Measurements from ENCODE around the gene BACH1.

BACH1 gene

DNA sequence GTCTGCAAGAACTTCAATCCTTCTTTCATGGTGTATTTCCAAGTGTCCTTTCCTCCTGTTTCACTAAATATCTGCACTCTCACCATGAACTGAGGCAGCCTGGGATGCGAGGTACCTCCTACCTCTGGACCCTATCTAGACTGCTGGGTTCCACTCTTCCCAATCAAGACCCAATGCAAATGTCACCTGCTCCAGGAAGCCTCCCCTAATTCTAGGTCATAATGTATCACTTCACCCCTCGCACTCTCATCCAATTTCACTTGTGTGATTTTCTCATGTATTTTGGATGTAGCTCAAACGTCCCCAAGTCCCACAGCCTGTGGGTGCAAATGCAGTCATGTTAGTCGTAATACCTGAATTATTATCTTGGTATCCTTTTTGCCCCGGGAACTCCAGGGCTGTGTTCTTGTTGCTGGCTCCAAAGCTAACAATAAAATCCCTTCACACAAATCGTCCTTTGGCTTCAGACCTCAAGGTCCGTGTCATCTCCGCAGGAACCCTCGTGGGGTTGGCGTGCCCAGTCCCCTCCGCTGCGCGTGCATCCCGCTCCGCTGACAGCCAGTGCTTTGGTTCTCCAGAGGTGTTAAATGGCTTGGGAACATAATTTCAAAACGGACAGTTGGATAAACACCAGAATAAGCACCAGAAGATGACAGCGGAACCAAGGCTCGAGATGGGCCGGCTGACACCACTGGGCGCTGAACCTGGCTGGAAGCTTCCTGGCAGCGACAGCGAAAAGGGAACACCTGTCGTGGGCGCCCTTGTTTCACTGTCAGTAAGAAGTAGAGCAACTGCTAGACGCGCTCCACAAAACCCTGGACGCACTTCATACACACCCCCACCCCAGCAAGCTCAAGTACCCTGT, 1.0 kb upstream of the BACH1 start:
- peak overlapping the region; percentile 64 for H2AFZ ChIP-seq (ENCODE audit: low read depth, low read length, severe bottlenecking)
- H3K9me3 ChIP-seq (ENCODE audit: insufficient read depth, low read length) = no peaks in the 10 kb centered on the region
- H3K4me3 ChIP-seq (ENCODE audit: insufficient read depth, low read length, poor library complexity, severe bottlenecking) = no peak overlapping the region
- peak overlapping the region; percentile 41 for H3K4me2 ChIP-seq (ENCODE audit: low read depth, low read length, poor library complexity, severe bottlenecking)
- H3K9ac ChIP-seq (ENCODE audit: low read length) = peak overlapping the region; percentile 76; the same call in 1 of the 2 replicates
- no peaks in the 10 kb centered on the region for H3K9me2 ChIP-seq (replicated peaks; ENCODE audit: insufficient read depth, low read length)
- H3K36me3 ChIP-seq (ENCODE audit: low read length) = no peaks in the 10 kb centered on the region
- H3K79me2 ChIP-seq (ENCODE audit: insufficient read depth, low read length) = peaks cover 36% of the 10 kb centered on the region
- TF ChIP-seq, protein P1, sequence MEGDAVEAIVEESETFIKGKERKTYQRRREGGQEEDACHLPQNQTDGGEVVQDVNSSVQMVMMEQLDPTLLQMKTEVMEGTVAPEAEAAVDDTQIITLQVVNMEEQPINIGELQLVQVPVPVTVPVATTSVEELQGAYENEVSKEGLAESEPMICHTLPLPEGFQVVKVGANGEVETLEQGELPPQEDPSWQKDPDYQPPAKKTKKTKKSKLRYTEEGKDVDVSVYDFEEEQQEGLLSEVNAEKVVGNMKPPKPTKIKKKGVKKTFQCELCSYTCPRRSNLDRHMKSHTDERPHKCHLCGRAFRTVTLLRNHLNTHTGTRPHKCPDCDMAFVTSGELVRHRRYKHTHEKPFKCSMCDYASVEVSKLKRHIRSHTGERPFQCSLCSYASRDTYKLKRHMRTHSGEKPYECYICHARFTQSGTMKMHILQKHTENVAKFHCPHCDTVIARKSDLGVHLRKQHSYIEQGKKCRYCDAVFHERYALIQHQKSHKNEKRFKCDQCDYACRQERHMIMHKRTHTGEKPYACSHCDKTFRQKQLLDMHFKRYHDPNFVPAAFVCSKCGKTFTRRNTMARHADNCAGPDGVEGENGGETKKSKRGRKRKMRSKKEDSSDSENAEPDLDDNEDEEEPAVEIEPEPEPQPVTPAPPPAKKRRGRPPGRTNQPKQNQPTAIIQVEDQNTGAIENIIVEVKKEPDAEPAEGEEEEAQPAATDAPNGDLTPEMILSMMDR (IDR thresholded peaks at IDR 0.05; ENCODE audit: insufficient read depth, low read length, poor library complexity, severe bottlenecking) = no peak
- TF ChIP-seq EZH2phosphoT487 (conservative IDR thresholded peaks at IDR 0.05; ENCODE audit: low read length) = no peak
- H3F3A ChIP-seq (ENCODE audit: insufficient read depth) = 0 out of 2 replicates have a peak, but pooled peaks cover 5% of the 10 kb centered on the region
- peaks cover 22% of the 10 kb centered on the region for H4K20me1 ChIP-seq (ENCODE audit: low read depth, low read length)
- H3K27me3 ChIP-seq (ENCODE audit: low read length) = no peaks in the 10 kb centered on the region
- H3K27ac ChIP-seq (ENCODE audit: low read depth, low read length) = no peak overlapping the region

GRCh38 chr21:29299046-29299915, 559 bp downstream of the BACH1 start:
- H3K36me3 ChIP-seq (ENCODE audit: low read length) = no peaks in the 10 kb centered on the region
- H3K9me2 ChIP-seq (replicated peaks; ENCODE audit: insufficient read depth, low read length) = no peaks in the 10 kb centered on the region
- H3K27ac ChIP-seq (ENCODE audit: low read depth, low read length) = peak overlapping the region; percentile 33
- H2AFZ ChIP-seq (ENCODE audit: low read depth, low read length, severe bottlenecking) = peak overlapping the region; percentile 79
- TF ChIP-seq, protein P1 (IDR thresholded peaks at IDR 0.05; ENCODE audit: insufficient read depth, low read length, poor library complexity, severe bottlenecking) = no peak
- H3F3A ChIP-seq (ENCODE audit: insufficient read depth) = 0 out of 2 replicates have a peak, but pooled peaks cover 5% of the 10 kb centered on the region
- H3K79me2 ChIP-seq (ENCODE audit: insufficient read depth, low read length) = peaks cover 51% of the 10 kb centered on the region
- H3K4me3 ChIP-seq (ENCODE audit: insufficient read depth, low read length, poor library complexity, severe bottlenecking) = peak overlapping the region; percentile 81
- H3K9ac ChIP-seq (ENCODE audit: low read length) = peak overlapping the region; percentile 76
- H3K4me2 ChIP-seq (ENCODE audit: low read depth, low read length, poor library complexity, severe bottlenecking) = peak overlapping the region; percentile 92
- H3K27me3 ChIP-seq (ENCODE audit: low read length) = no peaks in the 10 kb centered on the region
- H3K9me3 ChIP-seq (ENCODE audit: insufficient read depth, low read length) = no peaks in the 10 kb centered on the region
- H4K20me1 ChIP-seq (ENCODE audit: low read depth, low read length) = peaks cover 29% of the 10 kb centered on the region

- Histone ChIP-seq H3K9me3 (ENCODE audit: insufficient read depth, low read length) (no peaks in the 10 kb centered on the region), H3K79me2 (ENCODE audit: insufficient read depth, low read length) (peaks cover 59% of the 10 kb centered on the region), H3K27ac (ENCODE audit: low read depth, low read length) (peak overlapping the region; percentile 15), H3K4me3 (ENCODE audit: insufficient read depth, low read length, poor library complexity, severe bottlenecking) (peak overlapping the region; percentile 81), H4K20me1 (ENCODE audit: low read depth, low read length) (peaks cover 31% of the 10 kb centered on the region), H2AFZ (ENCODE audit: low read depth, low read length, severe bottlenecking) (no peak overlapping the region), H3K9ac (ENCODE audit: low read length) (peak overlapping the region; percentile 76), H3K9me2 (replicated peaks; ENCODE audit: insufficient read depth, low read length) (no peaks in the 10 kb centered on the region), H3K4me2 (ENCODE audit: low read depth, low read length, poor library complexity, severe bottlenecking) (peak overlapping the region; percentile 92), H3K27me3 (ENCODE audit: low read length) (no peaks in the 10 kb centered on the region), H3F3A (ENCODE audit: insufficient read depth) (0 out of 2 replicates have a peak, but pooled peaks cover 5% of the 10 kb centered on the region), H3K36me3 (ENCODE audit: low read length) (no peaks in the 10 kb centered on the region)
- no peak for TF ChIP-seq EZH2phosphoT487 (conservative IDR thresholded peaks at IDR 0.05; ENCODE audit: low read length)
These were observed 1.4 kb downstream of the BACH1 start for GRCh38 chr21:29299916-29300806.

Data from SU-DHL-6 (cell line).